Fibroblast of lung (primary cell): Measurements from ENCODE around the gene NRIP1. TPM values are rescaled to one million over a fixed set of nuclear protein-coding genes. Genes with fewer than 3 reads are reported as not detected.
A peak's percentile ranks its signal among the peaks of the same experiment; 100 is the strongest.

Experiments used
- DNase-seq, 2 donors: peaks; one replicate each; pipeline versions ENCODE4 v3.0.0 to v3.0.0-alpha.2; 2010; ENCODE audit warnings: low read depth in 2 of 2
- H2AFZ ChIP-seq: 2 replicates; pipeline ENCODE4 v1.5.1; 2012; ENCODE audit warnings: low read length, control low read depth, inconsistent platforms
- H3K27ac ChIP-seq: 2 replicates; pipeline ENCODE4 v1.5.1; 2011; ENCODE audit warnings: low read length, control low read depth; ENCODE audit not compliant: insufficient read depth
- H3K27me3 ChIP-seq: 2 replicates; pipeline ENCODE4 v1.5.1; 2011; ENCODE audit warnings: mild to moderate bottlenecking, low read length; ENCODE audit not compliant: control insufficient read depth, insufficient read depth
- H3K36me3 ChIP-seq: 2 replicates; pipeline ENCODE4 v1.5.1; 2011; ENCODE audit warnings: low read length; ENCODE audit not compliant: control insufficient read depth, insufficient read depth
- H3K4me1 ChIP-seq: 2 replicates; pipeline ENCODE4 v1.5.1; 2011; ENCODE audit warnings: low read length; ENCODE audit not compliant: control insufficient read depth, insufficient read depth; ENCODE audit errors: extremely low read depth
- H3K4me2 ChIP-seq: 2 replicates; pipeline ENCODE4 v1.5.1; 2011; ENCODE audit warnings: low read length, control low read depth; ENCODE audit not compliant: insufficient read depth; ENCODE audit errors: extremely low read depth
- H3K4me3 ChIP-seq, 4 experiments: fragments of 200-600 bp in 1 of 4; sonication (generic) in 1 of 4; replicated peaks in 1 of 4; 2 replicates each; pipeline ENCODE4 v1.5.1; 2011 to 2016; ENCODE audit warnings: low read length in 4 of 4, low read depth in 3 of 4, mild to moderate bottlenecking in 3 of 4, control low read depth in 2 of 4, inconsistent platforms in 1 of 4, mixed read lengths in 1 of 4; ENCODE audit not compliant: insufficient read depth in 1 of 4; ENCODE audit errors: control extremely low read depth in 1 of 4
- H3K79me2 ChIP-seq: 2 replicates; pipeline ENCODE4 v1.5.1; 2012; ENCODE audit warnings: mild to moderate bottlenecking, low read length, inconsistent platforms; ENCODE audit not compliant: control insufficient read depth, insufficient read depth
- H3K9ac ChIP-seq: 2 replicates; pipeline ENCODE4 v1.5.1; 2011; ENCODE audit warnings: mild to moderate bottlenecking, low read length, control low read depth; ENCODE audit not compliant: insufficient read depth
- H3K9me3 ChIP-seq: 2 replicates; pipeline ENCODE4 v1.5.1; 2012; ENCODE audit warnings: low read depth, low read length; ENCODE audit not compliant: control insufficient read depth, insufficient read depth
- H4K20me1 ChIP-seq: 2 replicates; pipeline ENCODE4 v1.5.1; 2011; ENCODE audit warnings: low read length; ENCODE audit not compliant: control insufficient read depth, insufficient read depth; ENCODE audit errors: extremely low read depth
- EZH2 ChIP-seq: IDR thresholded peaks from 2 replicates; pipeline ENCODE4 v1.5.1; 2012; ENCODE audit warnings: low read length, control low read depth, mild to moderate bottlenecking; ENCODE audit errors: missing control alignments
- polyA plus RNA-seq, 2 donors: library from polyadenylated mRNA; depleted of rRNA in 1 of 2; stranded (reverse) in 1 of 2; unstranded in 1 of 2; fragments of >200 nt; gene quantifications; 2 replicates each; pipeline ENCODE4 v1.2.1, GENCODE V29; 2011 to 2012; ENCODE audit warnings: missing spikeins in 1 of 2
- total RNA-seq: library from RNA; depleted of rRNA; stranded (reverse); fragments of >200 nt; gene quantifications from 2 replicates; pipeline ENCODE4 v1.2.1, GENCODE V29; 2014
- TF ChIP-seq, protein P1 (sequence below), 2 donors: IDR thresholded peaks in 1 of 2; conservative IDR thresholded peaks in 1 of 2; 1 replicate in 1 of 2; 2 replicates in 1 of 2; pipeline ENCODE4 v1.5.1; 2011 to 2012; ENCODE audit warnings: low read length in 2 of 2, control low read depth in 1 of 2, inconsistent platforms in 1 of 2, low read depth in 1 of 2, mild to moderate bottlenecking in 1 of 2

The NRIP1 gene
- total and polyA plus RNA-seq, 2 donors (not counting 1 experiment from before 2014, with no cell fraction given): 17.8 to 24.8 TPM

GRCh38 chr21:15061747-15062605, 2.8 kb downstream of the NRIP1 start:
- no peak for TF ChIP-seq EZH2
- TF ChIP-seq, protein P1, sequence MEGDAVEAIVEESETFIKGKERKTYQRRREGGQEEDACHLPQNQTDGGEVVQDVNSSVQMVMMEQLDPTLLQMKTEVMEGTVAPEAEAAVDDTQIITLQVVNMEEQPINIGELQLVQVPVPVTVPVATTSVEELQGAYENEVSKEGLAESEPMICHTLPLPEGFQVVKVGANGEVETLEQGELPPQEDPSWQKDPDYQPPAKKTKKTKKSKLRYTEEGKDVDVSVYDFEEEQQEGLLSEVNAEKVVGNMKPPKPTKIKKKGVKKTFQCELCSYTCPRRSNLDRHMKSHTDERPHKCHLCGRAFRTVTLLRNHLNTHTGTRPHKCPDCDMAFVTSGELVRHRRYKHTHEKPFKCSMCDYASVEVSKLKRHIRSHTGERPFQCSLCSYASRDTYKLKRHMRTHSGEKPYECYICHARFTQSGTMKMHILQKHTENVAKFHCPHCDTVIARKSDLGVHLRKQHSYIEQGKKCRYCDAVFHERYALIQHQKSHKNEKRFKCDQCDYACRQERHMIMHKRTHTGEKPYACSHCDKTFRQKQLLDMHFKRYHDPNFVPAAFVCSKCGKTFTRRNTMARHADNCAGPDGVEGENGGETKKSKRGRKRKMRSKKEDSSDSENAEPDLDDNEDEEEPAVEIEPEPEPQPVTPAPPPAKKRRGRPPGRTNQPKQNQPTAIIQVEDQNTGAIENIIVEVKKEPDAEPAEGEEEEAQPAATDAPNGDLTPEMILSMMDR (conservative IDR thresholded peaks at IDR 0.05 in 1 of 2, IDR thresholded peaks at IDR 0.05 in 1 of 2; ENCODE audit: low read depth in 1 of 2, low read length in 2 of 2): no peak
- Histone ChIP-seq H2AFZ (no peak overlapping the region), H3K27me3 (no peaks in the 10 kb centered on the region), H3K9me3 (no peaks in the 10 kb centered on the region), H4K20me1 (no peaks in the 10 kb centered on the region), H3K79me2 (peaks cover 74% of the 10 kb centered on the region), H3K4me3 (peak overlapping the region; percentile 49 to 94 (median 74)), H3K27ac (no peak overlapping the region), H3K4me1 (peaks cover 6% of the 10 kb centered on the region), H3K9ac (no peak overlapping the region), H3K4me2 (peak overlapping the region; percentile 73), H3K36me3 (no peaks in the 10 kb centered on the region)
- no peak for DNase-seq

DNA sequence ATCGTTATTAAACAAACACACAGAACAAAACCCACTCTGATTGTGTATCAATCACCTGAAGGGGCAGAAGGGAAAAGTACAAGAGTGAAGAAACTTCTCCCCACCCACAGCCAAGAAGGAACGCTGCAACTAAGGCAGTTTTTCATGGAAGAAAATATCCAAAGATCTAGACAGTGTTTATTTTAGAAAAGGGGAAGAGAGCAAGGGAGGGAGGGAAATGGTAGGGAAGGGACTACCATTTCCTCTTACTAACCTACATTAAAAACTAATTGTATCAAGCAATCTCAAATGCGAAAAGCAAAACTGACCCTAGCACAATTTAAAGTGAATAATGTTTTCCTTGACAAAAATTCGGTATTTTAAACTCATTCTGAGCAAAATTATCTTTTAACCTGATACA, 3.5 kb downstream of the NRIP1 start:
- Histone ChIP-seq H3K9ac (no peak overlapping the region), H3K36me3 (no peaks in the 10 kb centered on the region), H4K20me1 (no peaks in the 10 kb centered on the region), H3K9me3 (no peaks in the 10 kb centered on the region), H3K79me2 (peaks cover 81% of the 10 kb centered on the region), H3K4me3 (peak overlapping the region in 3 of 4 experiments; percentile 4 to 80 (median 20)), H3K27ac (no peak overlapping the region), H3K27me3 (no peaks in the 10 kb centered on the region), H3K4me2 (peak overlapping the region; percentile 64), H3K4me1 (peaks cover 5% of the 10 kb centered on the region), H2AFZ (no peak overlapping the region)
- no peak for DNase-seq
- no peak for TF ChIP-seq EZH2
- TF ChIP-seq, protein P1 (conservative IDR thresholded peaks at IDR 0.05 in 1 of 2, IDR thresholded peaks at IDR 0.05 in 1 of 2; ENCODE audit: low read depth in 1 of 2, low read length in 2 of 2): no peak

GRCh38 chr21:15060543-15061175, 4.1 kb downstream of the NRIP1 start:
- DNase-seq: peak in 1 of 2 donors; percentile 66
- Histone ChIP-seq H3K27me3 (no peaks in the 10 kb centered on the region), H3K4me2 (peak overlapping the region; percentile 64), H4K20me1 (no peaks in the 10 kb centered on the region), H3K36me3 (no peaks in the 10 kb centered on the region), H3K79me2 (peaks cover 87% of the 10 kb centered on the region), H3K9me3 (no peaks in the 10 kb centered on the region), H3K4me1 (peaks cover 5% of the 10 kb centered on the region), H3K4me3 (peak overlapping the region; percentile 4 to 80 (median 14)), H2AFZ (no peak overlapping the region), H3K27ac (no peak overlapping the region), H3K9ac (no peak overlapping the region)
- TF ChIP-seq, protein P1 (conservative IDR thresholded peaks at IDR 0.05 in 1 of 2, IDR thresholded peaks at IDR 0.05 in 1 of 2; ENCODE audit: low read depth in 1 of 2, low read length in 2 of 2): no peak
- TF ChIP-seq EZH2: no peak
